ENCODE results near the gene RPP38.

The RPP38 gene

DNA sequence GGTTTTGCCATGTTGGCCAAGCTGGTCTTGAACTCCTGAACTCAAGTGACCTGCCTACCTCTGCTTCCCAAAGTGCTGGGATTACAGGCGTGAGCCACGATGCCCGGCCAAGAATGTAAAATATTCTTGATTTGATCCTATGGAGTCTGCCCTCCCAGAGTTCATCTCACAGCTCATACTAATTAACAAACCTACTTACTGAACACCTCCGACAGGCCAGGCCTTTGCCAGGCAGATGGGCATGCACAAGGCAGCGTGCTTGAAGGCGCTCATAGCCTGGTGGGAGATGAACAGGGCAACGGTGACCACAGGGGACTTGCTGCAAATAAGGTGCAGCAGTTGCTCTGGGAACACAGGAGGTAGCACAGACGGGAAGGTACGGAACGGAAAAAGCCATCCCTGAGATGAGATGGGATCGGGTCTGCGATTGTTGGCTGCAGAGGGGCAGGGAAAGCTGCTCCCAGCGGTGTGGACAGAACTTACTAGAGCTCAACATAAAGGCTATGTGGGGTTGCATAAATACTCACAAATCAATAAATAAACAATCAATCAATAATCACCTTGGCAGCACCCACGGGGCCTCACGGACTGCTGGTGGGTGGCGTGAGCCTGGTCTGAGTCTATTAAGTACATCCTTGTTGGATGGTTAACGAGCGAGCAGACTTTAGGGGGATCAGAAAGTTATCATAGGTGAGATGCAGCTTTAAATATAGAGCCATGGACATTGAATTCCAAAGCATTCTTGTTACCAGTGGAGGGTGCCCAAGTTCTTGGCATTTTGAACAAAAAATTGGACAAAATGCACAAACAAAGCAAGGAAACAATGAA is 13.3 kb upstream of the RPP38 start:
- H3K4me2 ChIP-seq (ENCODE audit: low read length): peak overlapping the region; percentile 79
- H3K9ac ChIP-seq (ENCODE audit: low read depth, low read length): peak overlapping the region; percentile 69
- peaks cover 15% of the 10 kb centered on the region for H3K4me1 ChIP-seq (ENCODE audit: control insufficient read depth, insufficient read depth, low read length)
- no peaks in the 10 kb centered on the region for H3K27me3 ChIP-seq (ENCODE audit: control insufficient read depth, insufficient read depth, low read length)
- H3K9me3 ChIP-seq (replicated peaks; ENCODE audit: low read length): no peaks in the 10 kb centered on the region
- no peaks in the 10 kb centered on the region for H3K36me3 ChIP-seq (ENCODE audit: insufficient read depth, low read length)
- peak overlapping the region; percentile 71 for H3K4me3 ChIP-seq (ENCODE audit: low read length)

DNA sequence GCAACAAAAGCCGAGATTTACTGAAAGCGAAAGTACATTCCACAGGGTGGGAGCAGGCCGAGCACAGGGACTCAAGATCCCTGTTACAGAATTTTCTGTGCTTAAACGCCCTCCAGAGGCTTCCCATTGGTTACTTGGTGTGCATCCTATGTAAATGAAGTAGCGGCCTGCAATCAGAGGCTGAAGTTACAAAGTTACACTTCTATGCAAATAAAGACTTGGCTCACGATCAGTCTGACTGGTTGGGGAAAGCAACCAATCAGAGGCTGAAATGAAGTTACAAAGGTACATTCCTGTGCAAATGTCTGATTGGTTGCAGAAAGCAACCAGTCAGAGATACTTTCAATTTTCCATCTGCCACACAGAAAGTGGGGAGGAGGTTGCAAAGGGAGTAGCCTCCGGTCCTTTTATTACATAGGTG is 12.6 kb upstream of the RPP38 start:
- peak overlapping the region; percentile 69 for H3K9ac ChIP-seq (ENCODE audit: low read depth, low read length)
- no peaks in the 10 kb centered on the region for H3K27me3 ChIP-seq (ENCODE audit: control insufficient read depth, insufficient read depth, low read length)
- H3K4me2 ChIP-seq (ENCODE audit: low read length): peak overlapping the region; percentile 79
- peaks cover 15% of the 10 kb centered on the region for H3K4me1 ChIP-seq (ENCODE audit: control insufficient read depth, insufficient read depth, low read length)
- no peaks in the 10 kb centered on the region for H3K36me3 ChIP-seq (ENCODE audit: insufficient read depth, low read length)
- no peaks in the 10 kb centered on the region for H3K9me3 ChIP-seq (replicated peaks; ENCODE audit: low read length)
- peak overlapping the region; percentile 71 for H3K4me3 ChIP-seq (ENCODE audit: low read length)

GRCh38 chr10:15088428-15089261 is 8.5 kb upstream of the RPP38 start, which contains the start of gene ACBD7:
ACBD7 (minus strand) TSS chr10:15088776; CDS start chr10:15088728, 48 bp downstream.
- H3K27me3 ChIP-seq (ENCODE audit: control insufficient read depth, insufficient read depth, low read length): no peaks in the 10 kb centered on the region
- peaks cover 14% of the 10 kb centered on the region for H3K4me1 ChIP-seq (ENCODE audit: control insufficient read depth, insufficient read depth, low read length)
- no peaks in the 10 kb centered on the region for H3K9me3 ChIP-seq (replicated peaks; ENCODE audit: low read length)
- H3K4me3 ChIP-seq (ENCODE audit: low read length): peak within 1 kb of the TSS; percentile 83
- peak within 1 kb of the TSS; percentile 50 for H3K9ac ChIP-seq (ENCODE audit: low read depth, low read length)
- H3K4me2 ChIP-seq (ENCODE audit: low read length): peak within 1 kb of the TSS; percentile 99
- no peaks in the 10 kb centered on the region for H3K36me3 ChIP-seq (ENCODE audit: insufficient read depth, low read length)

GRCh38 chr10:15091418-15091817 is 5.7 kb upstream of the RPP38 start:
- Histone ChIP-seq H3K4me1 (ENCODE audit: control insufficient read depth, insufficient read depth, low read length) (peaks cover 8% of the 10 kb centered on the region), H3K36me3 (ENCODE audit: insufficient read depth, low read length) (no peaks in the 10 kb centered on the region), H3K4me2 (ENCODE audit: low read length) (no peak overlapping the region), H3K27me3 (ENCODE audit: control insufficient read depth, insufficient read depth, low read length) (no peaks in the 10 kb centered on the region), H3K9me3 (replicated peaks; ENCODE audit: low read length) (no peaks in the 10 kb centered on the region), H3K4me3 (ENCODE audit: low read length) (no peak overlapping the region), H3K9ac (ENCODE audit: low read depth, low read length) (no peak overlapping the region)

GRCh38 chr10:15092855-15093408 is 4.2 kb upstream of the RPP38 start:
- no peaks in the 10 kb centered on the region for H3K9me3 ChIP-seq (replicated peaks; ENCODE audit: low read length)
- H3K36me3 ChIP-seq (ENCODE audit: insufficient read depth, low read length): no peaks in the 10 kb centered on the region
- no peaks in the 10 kb centered on the region for H3K27me3 ChIP-seq (ENCODE audit: control insufficient read depth, insufficient read depth, low read length)
- H3K4me2 ChIP-seq (ENCODE audit: low read length): no peak overlapping the region
- no peak overlapping the region for H3K4me3 ChIP-seq (ENCODE audit: low read length)
- no peak overlapping the region for H3K9ac ChIP-seq (ENCODE audit: low read depth, low read length)
- peaks cover 11% of the 10 kb centered on the region for H3K4me1 ChIP-seq (ENCODE audit: control insufficient read depth, insufficient read depth, low read length)

DNA sequence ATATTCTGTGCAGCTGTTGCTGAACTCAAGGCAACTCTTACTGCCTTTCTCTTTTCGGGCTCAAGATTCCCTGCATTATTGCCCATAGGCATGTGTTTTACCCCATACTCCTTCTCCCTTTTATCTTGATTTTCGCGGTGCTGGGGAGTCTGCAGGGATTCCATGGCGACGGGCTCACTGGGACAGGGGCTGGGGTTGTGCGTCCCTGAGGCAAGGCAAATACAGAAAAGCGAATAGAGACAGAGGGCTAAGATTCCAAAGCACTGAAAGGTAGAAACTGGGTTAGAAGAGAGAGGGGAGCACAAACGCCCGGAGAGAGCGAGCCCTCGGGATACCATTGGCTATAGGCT is 519 bp upstream of the RPP38 start:
- H3K9me3 ChIP-seq (replicated peaks; ENCODE audit: low read length): no peaks in the 10 kb centered on the region
- peak overlapping the region; percentile 98 for H3K4me3 ChIP-seq (ENCODE audit: low read length)
- H3K9ac ChIP-seq (ENCODE audit: low read depth, low read length): peak overlapping the region; percentile 99
- H3K27me3 ChIP-seq (ENCODE audit: control insufficient read depth, insufficient read depth, low read length): no peaks in the 10 kb centered on the region
- peak overlapping the region; percentile 92 for H3K4me2 ChIP-seq (ENCODE audit: low read length)
- H3K36me3 ChIP-seq (ENCODE audit: insufficient read depth, low read length): peaks cover 14% of the 10 kb centered on the region
- H3K4me1 ChIP-seq (ENCODE audit: control insufficient read depth, insufficient read depth, low read length): peaks cover 16% of the 10 kb centered on the region

GRCh38 chr10:15099886-15100285 is 2.7 kb downstream of the RPP38 start:
- no peak overlapping the region for H3K4me2 ChIP-seq (ENCODE audit: low read length)
- no peaks in the 10 kb centered on the region for H3K9me3 ChIP-seq (replicated peaks; ENCODE audit: low read length)
- H3K27me3 ChIP-seq (ENCODE audit: control insufficient read depth, insufficient read depth, low read length): no peaks in the 10 kb centered on the region
- H3K36me3 ChIP-seq (ENCODE audit: insufficient read depth, low read length): peaks cover 35% of the 10 kb centered on the region
- no peak overlapping the region for H3K9ac ChIP-seq (ENCODE audit: low read depth, low read length)
- H3K4me1 ChIP-seq (ENCODE audit: control insufficient read depth, insufficient read depth, low read length): peaks cover 16% of the 10 kb centered on the region
- no peak overlapping the region for H3K4me3 ChIP-seq (ENCODE audit: low read length)

- peaks cover 9% of the 10 kb centered on the region for H3K4me1 ChIP-seq (ENCODE audit: control insufficient read depth, insufficient read depth, low read length)
- no peaks in the 10 kb centered on the region for H3K9me3 ChIP-seq (replicated peaks; ENCODE audit: low read length)
- H3K36me3 ChIP-seq (ENCODE audit: insufficient read depth, low read length): peaks cover 55% of the 10 kb centered on the region
- H3K4me3 ChIP-seq (ENCODE audit: low read length): no peak overlapping the region
- no peak overlapping the region for H3K4me2 ChIP-seq (ENCODE audit: low read length)
- H3K9ac ChIP-seq (ENCODE audit: low read depth, low read length): no peak overlapping the region
- no peaks in the 10 kb centered on the region for H3K27me3 ChIP-seq (ENCODE audit: control insufficient read depth, insufficient read depth, low read length)
Observed at GRCh38 chr10:15103513-15103912, 6.4 kb downstream of the RPP38 start.

DNA sequence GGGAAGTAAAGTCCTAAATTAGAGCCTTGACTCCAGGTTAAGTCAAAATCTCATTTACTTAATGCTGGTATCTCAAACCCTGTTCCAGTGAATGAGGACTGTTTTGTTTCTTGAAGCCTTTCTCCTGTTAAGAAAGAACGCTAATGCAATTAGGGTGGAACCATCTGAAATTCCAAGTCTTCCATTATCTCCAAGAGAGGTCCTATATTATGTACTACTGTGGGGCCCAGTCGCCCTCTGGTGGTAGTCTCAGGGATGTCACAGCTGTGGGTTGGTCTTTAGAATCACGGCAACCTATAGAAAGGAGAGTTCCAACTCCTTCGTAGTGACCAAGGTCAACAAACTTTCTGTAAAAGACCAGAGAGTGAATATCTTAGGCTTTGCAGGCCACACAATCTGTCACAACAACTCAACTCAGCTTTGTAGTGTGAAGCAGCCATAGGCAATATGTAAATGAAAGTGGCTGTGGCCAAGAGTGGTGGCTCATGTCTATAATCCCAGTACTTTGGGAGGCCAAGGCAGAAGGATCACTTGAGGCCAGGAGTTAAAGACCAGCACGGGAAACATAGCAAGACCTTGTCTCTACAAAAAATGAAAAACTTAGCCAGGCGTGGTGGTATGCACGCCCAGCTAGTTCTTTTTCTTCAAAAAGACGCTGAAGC is 9.3 kb downstream of the RPP38 start:
- Histone ChIP-seq H3K9ac (ENCODE audit: low read depth, low read length) (no peak overlapping the region), H3K27me3 (ENCODE audit: control insufficient read depth, insufficient read depth, low read length) (no peaks in the 10 kb centered on the region), H3K4me2 (ENCODE audit: low read length) (no peak overlapping the region), H3K4me1 (ENCODE audit: control insufficient read depth, insufficient read depth, low read length) (no peaks in the 10 kb centered on the region), H3K4me3 (ENCODE audit: low read length) (no peak overlapping the region), H3K36me3 (ENCODE audit: insufficient read depth, low read length) (peaks cover 58% of the 10 kb centered on the region), H3K9me3 (replicated peaks; ENCODE audit: low read length) (no peaks in the 10 kb centered on the region)

DNA sequence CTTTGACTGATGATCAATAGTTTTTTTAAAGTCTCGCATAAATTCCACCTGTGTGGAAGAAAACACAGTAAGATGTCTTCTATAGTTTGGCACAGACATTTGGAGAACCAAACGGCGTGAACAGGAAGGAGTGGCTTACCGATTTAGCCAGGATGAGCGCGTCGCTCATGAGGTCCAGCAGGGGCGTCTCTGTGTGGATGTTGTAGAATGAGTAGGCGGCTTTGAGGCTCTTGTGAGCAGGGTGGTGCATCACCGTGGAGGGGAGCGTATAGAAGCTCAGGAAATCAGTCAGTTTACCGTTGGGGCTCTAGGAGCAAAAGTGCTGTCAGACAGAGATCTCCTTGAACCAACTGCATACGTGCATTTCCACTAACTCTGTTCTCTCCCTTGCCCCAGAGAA is 15.5 kb downstream of the RPP38 start:
- peaks cover 36% of the 10 kb centered on the region for H3K36me3 ChIP-seq (ENCODE audit: insufficient read depth, low read length)

GRCh38 chr10:15113766-15114165 is 16.6 kb downstream of the RPP38 start:
- H3K9me3 ChIP-seq (replicated peaks; ENCODE audit: low read length): no peaks in the 10 kb centered on the region
- no peak overlapping the region for H3K4me2 ChIP-seq (ENCODE audit: low read length)
- no peak overlapping the region for H3K9ac ChIP-seq (ENCODE audit: low read depth, low read length)
- peaks cover 33% of the 10 kb centered on the region for H3K36me3 ChIP-seq (ENCODE audit: insufficient read depth, low read length)
- H3K4me1 ChIP-seq (ENCODE audit: control insufficient read depth, insufficient read depth, low read length): no peaks in the 10 kb centered on the region
- no peaks in the 10 kb centered on the region for H3K27me3 ChIP-seq (ENCODE audit: control insufficient read depth, insufficient read depth, low read length)
- no peak overlapping the region for H3K4me3 ChIP-seq (ENCODE audit: low read length)

More for the DNA sequence above, 15.5 kb downstream of the RPP38 start:
- Histone ChIP-seq H3K27me3 (ENCODE audit: control insufficient read depth, insufficient read depth, low read length) (no peaks in the 10 kb centered on the region), H3K4me1 (ENCODE audit: control insufficient read depth, insufficient read depth, low read length) (no peaks in the 10 kb centered on the region), H3K4me3 (ENCODE audit: low read length) (no peak overlapping the region), H3K4me2 (ENCODE audit: low read length) (no peak overlapping the region), H3K9ac (ENCODE audit: low read depth, low read length) (no peak overlapping the region), H3K9me3 (replicated peaks; ENCODE audit: low read length) (no peaks in the 10 kb centered on the region)

All from skeletal muscle satellite cell (primary cell).